PFSK-1 (cell line): ENCODE results near the gene NDC1.

Experiments
- FOXP2 ChIP-seq: optimal IDR thresholded peaks from 2 replicates; pipeline ENCODE3; 2011; ENCODE audit warnings: borderline replicate concordance, control low read depth, inconsistent platforms; ENCODE audit not compliant: insufficient read depth; ENCODE audit errors: extremely low read length, extremely low read depth
- POLR2AphosphoS5 ChIP-seq: IDR thresholded peaks from 2 replicates; pipeline ENCODE4 v1.6.1; 2012; ENCODE audit warnings: low read depth, mild to moderate bottlenecking, control low read depth, low read length, moderate library complexity
- REST ChIP-seq, 2 experiments: IDR thresholded peaks; 2 replicates each; pipeline versions ENCODE4 v1.6.1 to v1.8.0; 2011 to 2012; ENCODE audit warnings: low read depth in 2 of 2, low read length in 2 of 2, control low read depth in 1 of 2, inconsistent platforms in 1 of 2, mild to moderate bottlenecking in 1 of 2, moderate library complexity in 1 of 2; ENCODE audit not compliant: insufficient read depth in 1 of 2
- SIN3A ChIP-seq: IDR thresholded peaks from 2 replicates; pipeline ENCODE4 v1.6.1; 2012; ENCODE audit warnings: mild to moderate bottlenecking, low read length, moderate library complexity, borderline replicate concordance; ENCODE audit not compliant: insufficient read depth
- TAF1 ChIP-seq: IDR thresholded peaks from 2 replicates; pipeline ENCODE4 v1.6.1; 2012; ENCODE audit warnings: low read length, control low read depth, borderline replicate concordance; ENCODE audit not compliant: insufficient read depth

NDC1 gene

DNA sequence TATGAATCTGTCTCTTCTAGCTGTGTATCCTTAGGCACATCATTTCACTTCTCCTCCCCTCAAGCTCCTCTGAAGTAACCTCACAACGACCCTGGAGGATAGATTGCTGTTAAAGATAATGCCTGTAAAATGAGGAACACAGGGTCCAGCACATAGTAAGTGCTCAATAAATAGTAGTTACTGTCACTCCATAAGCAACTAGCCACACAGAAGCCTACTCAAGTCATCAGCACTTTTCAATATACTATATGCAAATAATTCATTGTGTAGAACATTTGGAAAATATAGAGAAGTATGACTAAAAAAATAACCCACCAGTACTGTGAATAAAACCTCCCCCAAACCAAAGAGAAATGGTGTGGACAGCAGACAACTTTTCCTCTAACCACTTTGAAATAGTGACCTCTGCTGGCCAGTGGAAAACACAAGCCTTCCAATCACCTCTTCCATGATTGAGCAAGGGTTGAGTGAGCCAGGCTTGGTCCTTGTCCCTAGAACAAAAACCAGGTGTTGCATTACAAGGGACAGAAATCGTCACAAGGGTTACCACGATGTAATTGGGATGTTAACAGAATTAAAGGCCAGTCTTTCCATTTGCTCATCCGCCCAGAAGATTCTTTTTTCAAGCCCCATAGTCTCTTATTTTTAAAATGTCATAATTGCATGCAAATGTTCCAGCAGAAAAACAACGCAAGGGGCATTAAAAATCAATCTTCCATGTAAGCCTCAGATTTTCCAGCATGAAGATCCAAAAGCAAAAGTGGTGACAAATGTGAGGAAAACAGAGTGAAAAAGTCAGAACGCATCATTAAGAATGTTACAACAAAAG, 83.4 kb downstream of the NDC1 start:
- TF ChIP-seq REST (IDR thresholded peaks at IDR 0.05; ENCODE audit: insufficient read depth in 1 of 2, low read depth in 2 of 2, low read length in 2 of 2) (0 out of 4 replicates have a peak, but pooled peaks of 1 of the 2 experiments have one; percentile 40), POLR2AphosphoS5 (no peak), FOXP2 (no peak)

DNA sequence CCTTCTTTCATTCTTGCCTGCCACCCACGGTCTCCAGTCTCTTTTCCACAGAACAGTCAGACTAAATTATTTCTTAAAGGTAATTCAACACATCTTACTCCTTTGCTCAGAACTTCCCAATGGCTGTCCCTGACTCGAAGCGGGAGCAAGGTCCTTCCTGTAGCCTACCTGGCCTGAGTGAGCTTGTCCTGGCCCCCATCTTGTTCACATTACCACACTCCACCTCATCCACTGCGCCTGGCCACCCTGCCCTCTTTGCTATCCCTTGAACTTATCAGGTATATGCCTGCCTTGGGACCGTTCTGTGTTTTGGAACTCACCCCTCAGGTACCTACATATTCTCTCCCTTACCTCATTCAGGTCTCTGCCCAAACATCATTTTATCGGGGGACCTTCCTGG, 85.8 kb downstream of the NDC1 start:
- TF ChIP-seq TAF1, result no peak
- TF ChIP-seq REST (IDR thresholded peaks at IDR 0.05; ENCODE audit: insufficient read depth in 1 of 2, low read depth in 2 of 2, low read length in 2 of 2), result no peak
- no peak for TF ChIP-seq FOXP2
- TF ChIP-seq SIN3A, result no peak
- no peak for TF ChIP-seq POLR2AphosphoS5

DNA sequence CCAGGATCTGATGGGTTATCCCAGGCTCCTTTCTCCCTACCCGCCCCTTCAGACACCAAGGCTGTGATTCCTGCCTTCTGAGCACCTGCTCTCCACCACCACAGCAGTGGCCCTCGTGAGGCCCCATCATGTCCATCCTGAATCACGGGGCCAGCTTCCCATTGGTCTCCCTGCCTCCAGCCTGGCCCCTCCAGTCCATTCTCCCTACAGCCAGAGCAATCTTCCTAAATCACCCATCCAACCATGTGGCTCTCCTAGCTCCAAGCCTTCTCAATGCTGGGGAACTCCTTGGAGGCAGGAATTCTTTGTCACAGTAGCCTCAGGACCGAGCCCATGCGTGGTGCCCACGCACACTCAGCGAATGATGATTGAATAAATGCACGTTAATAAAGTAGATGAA, 90.3 kb downstream of the NDC1 start:
- no peak for TF ChIP-seq SIN3A
- no peak for TF ChIP-seq REST (IDR thresholded peaks at IDR 0.05; ENCODE audit: insufficient read depth in 1 of 2, low read depth in 2 of 2, low read length in 2 of 2)
- TF ChIP-seq TAF1, result no peak
- no peak for TF ChIP-seq FOXP2
- TF ChIP-seq POLR2AphosphoS5, result no peak

DNA sequence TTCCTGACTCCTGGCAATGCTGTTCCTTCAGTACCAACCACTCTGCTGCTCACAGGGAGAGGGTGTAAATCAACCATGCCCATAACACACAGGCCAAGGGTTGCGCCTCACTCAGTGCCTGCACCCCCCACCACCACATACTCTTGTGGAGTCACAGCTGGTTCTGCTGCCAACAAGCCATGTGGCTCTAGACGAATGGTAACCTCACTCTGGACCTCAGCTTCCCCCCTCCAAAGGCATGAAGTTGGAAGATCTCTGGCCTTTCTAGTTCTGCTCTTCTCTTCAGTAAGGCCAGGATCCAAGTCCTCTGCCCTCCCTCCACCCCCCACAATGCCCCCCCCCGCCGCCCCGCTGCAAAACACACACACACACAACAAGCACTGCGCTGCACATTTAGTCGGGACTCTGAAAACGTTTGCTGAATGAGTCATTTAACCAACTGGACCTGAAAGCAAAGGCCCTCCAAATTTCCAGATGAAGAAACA, 97.4 kb downstream of the NDC1 start:
- TF ChIP-seq TAF1 (no peak), POLR2AphosphoS5 (no peak), REST (IDR thresholded peaks at IDR 0.05; ENCODE audit: insufficient read depth in 1 of 2, low read depth in 2 of 2, low read length in 2 of 2) (no peak), FOXP2 (no peak), SIN3A (no peak)

- no peak for TF ChIP-seq POLR2AphosphoS5
- no peak for TF ChIP-seq FOXP2
- no peak for TF ChIP-seq TAF1
- TF ChIP-seq SIN3A, result no peak
- TF ChIP-seq REST (IDR thresholded peaks at IDR 0.05; ENCODE audit: insufficient read depth in 1 of 2, low read depth in 2 of 2, low read length in 2 of 2), result no peak
Measured at GRCh38 chr1:53739109-53739681, 98.9 kb downstream of the NDC1 start, which contains the start of gene GLIS1. TSS of gene GLIS1 (minus strand) at chr1:53739164. CDS start at chr1:53738064, 1,100 bp downstream.
